Hepatocyte (in vitro differentiated cells): ENCODE data around the gene ADGRL4. TPM values are rescaled to one million over a fixed set of nuclear protein-coding genes. Genes with fewer than 3 reads are reported as not detected.
"Not testable (repeated sequence)": the region's sequence is repeated elsewhere in the genome, so short reads cannot be mapped to it uniquely, and the experiment has no call there.

Experiments used
- DNase-seq: peaks from one replicate; pipeline ENCODE4 v3.0.0-alpha.2; 2016; ENCODE audit warnings: low spot score
- H2AFZ ChIP-seq: fragments of 200-600 bp; sonication (generic); 2 replicates; pipeline ENCODE4 v1.6.0; 2016; ENCODE audit warnings: antibody characterized with exemption, mild to moderate bottlenecking
- H3K27ac ChIP-seq: fragments of 200-600 bp; sonication (generic); 2 replicates; pipeline ENCODE4 v1.5.1; 2016; ENCODE audit warnings: mild to moderate bottlenecking
- H3K27me3 ChIP-seq: fragments of 200-600 bp; sonication (generic); 2 replicates; pipeline ENCODE4 v1.6.1; 2016
- H3K36me3 ChIP-seq: fragments of 200-600 bp; sonication (generic); replicated peaks from 2 replicates; pipeline ENCODE4 v1.5.1; 2016; ENCODE audit warnings: low read depth; ENCODE audit not compliant: insufficient read depth
- H3K4me1 ChIP-seq: fragments of 200-600 bp; sonication (generic); 2 replicates; pipeline ENCODE4 v1.5.1; 2016; ENCODE audit warnings: mild to moderate bottlenecking, moderate library complexity; ENCODE audit not compliant: insufficient read depth
- H3K4me2 ChIP-seq: fragments of 200-600 bp; sonication (generic); 2 replicates; pipeline ENCODE4 v1.6.0; 2016
- H3K4me3 ChIP-seq: fragments of 200-600 bp; sonication (generic); 2 replicates; pipeline ENCODE4 v1.5.1; 2016; ENCODE audit warnings: mild to moderate bottlenecking
- H3K79me2 ChIP-seq: fragments of 200-600 bp; sonication (generic); 2 replicates; pipeline ENCODE4 v1.6.0; 2017; ENCODE audit warnings: mild to moderate bottlenecking
- H3K9me2 ChIP-seq: fragments of 200-600 bp; sonication (generic); replicated peaks from 2 replicates; pipeline ENCODE4 v1.6.0; 2017; ENCODE audit warnings: mild to moderate bottlenecking; ENCODE audit not compliant: insufficient read depth
- H3K9me3 ChIP-seq: fragments of 200-600 bp; sonication (generic); 2 replicates; pipeline ENCODE4 v1.5.1; 2016; ENCODE audit warnings: low read depth, mild to moderate bottlenecking
- H4K20me1 ChIP-seq: fragments of 200-600 bp; sonication (generic); 2 replicates; pipeline ENCODE4 v1.6.0; 2016; ENCODE audit warnings: mild to moderate bottlenecking; ENCODE audit not compliant: insufficient read depth, poor library complexity, severe bottlenecking
- CTCF ChIP-seq: fragments of 200-600 bp; sonication (generic); IDR thresholded peaks from 2 replicates; pipeline ENCODE4 v1.5.1; 2016; ENCODE audit warnings: antibody characterized with exemption, mild to moderate bottlenecking; ENCODE audit not compliant: poor library complexity
- EZH2 ChIP-seq: fragments of 200-600 bp; sonication (generic); IDR thresholded peaks from 2 replicates; pipeline ENCODE4 v1.6.1; 2016; ENCODE audit warnings: antibody characterized with exemption, mild to moderate bottlenecking, borderline replicate concordance
- EZH2phosphoT487 ChIP-seq: fragments of 200-600 bp; sonication (generic); IDR thresholded peaks from one replicate; pipeline ENCODE4 v1.6.1; 2018; ENCODE audit warnings: antibody characterized with exemption, mild to moderate bottlenecking, low read depth, moderate library complexity; ENCODE audit not compliant: unreplicated experiment, severe bottlenecking
- WGBS: methylation state at CpG from one replicate; pipeline ENCODE4 v1.1.6; 2016; ENCODE audit warnings: low lambda C conversion rate; ENCODE audit errors: missing lambda C conversion rate; 5-methylcytosine and 5-hydroxymethylcytosine counted together
- polyA plus RNA-seq: library from polyadenylated mRNA; unstranded; fragments of >200 nt; fragmentation: Nextera tagmentation; extraction: Ambion mirVana; gene quantifications from 2 replicates; pipeline ENCODE4 v1.2.1, GENCODE V29; 2016
- total RNA-seq: library from RNA; depleted of rRNA; stranded (reverse); fragments of >200 nt; gene quantifications from 2 replicates; pipeline ENCODE4 v1.2.3, GENCODE V29; 2014

ADGRL4 gene
- total and polyA plus RNA-seq, 2 experiments from 2014 or later, result 2.2 to 2.4 TPM

- TF ChIP-seq CTCF (no peak), EZH2 (no peak), EZH2phosphoT487 (no peak)
- Histone ChIP-seq H4K20me1 (no peaks in the 10 kb centered on the region), H2AFZ (no peak overlapping the region), H3K9me2 (no peaks in the 10 kb centered on the region), H3K79me2 (no peaks in the 10 kb centered on the region), H3K9me3 (no peaks in the 10 kb centered on the region), H3K4me2 (no peak overlapping the region), H3K27me3 (no peaks in the 10 kb centered on the region), H3K27ac (no peak overlapping the region), H3K36me3 (no peaks in the 10 kb centered on the region), H3K4me1 (no peaks in the 10 kb centered on the region), H3K4me3 (no peak overlapping the region)
- WGBS, result 68% methylated on average over 2 of the region's 2 CpGs
- no peak for DNase-seq
These were observed 33.8 kb downstream of the ADGRL4 start for GRCh38 chr1:78972723-78973122.

- not testable (repeated sequence) for DNase-seq, H3K79me2 ChIP-seq, H3K9me3 ChIP-seq, H4K20me1 ChIP-seq, H3K9me2 ChIP-seq, H3K36me3 ChIP-seq, H3K4me2 ChIP-seq, H3K4me3 ChIP-seq, H3K27me3 ChIP-seq, H2AFZ ChIP-seq, H3K4me1 ChIP-seq, H3K27ac ChIP-seq
These were observed 39.4 kb downstream of the ADGRL4 start for GRCh38 chr1:78967091-78967490.

- Histone ChIP-seq H3K9me3 (no peaks in the 10 kb centered on the region), H3K79me2 (no peaks in the 10 kb centered on the region), H2AFZ (no peak overlapping the region), H3K4me3 (no peak overlapping the region), H3K4me2 (no peak overlapping the region), H3K36me3 (no peaks in the 10 kb centered on the region), H3K27me3 (no peaks in the 10 kb centered on the region), H3K4me1 (no peaks in the 10 kb centered on the region), H3K27ac (no peak overlapping the region), H3K9me2 (no peaks in the 10 kb centered on the region), H4K20me1 (no peaks in the 10 kb centered on the region)
- no peak for DNase-seq
- TF ChIP-seq EZH2, result no peak
- no peak for TF ChIP-seq EZH2phosphoT487
- no peak for TF ChIP-seq CTCF
- WGBS, result 38% methylated on average over 2 of the region's 2 CpGs
These were observed 47.8 kb downstream of the ADGRL4 start for GRCh38 chr1:78958711-78959110.

DNA sequence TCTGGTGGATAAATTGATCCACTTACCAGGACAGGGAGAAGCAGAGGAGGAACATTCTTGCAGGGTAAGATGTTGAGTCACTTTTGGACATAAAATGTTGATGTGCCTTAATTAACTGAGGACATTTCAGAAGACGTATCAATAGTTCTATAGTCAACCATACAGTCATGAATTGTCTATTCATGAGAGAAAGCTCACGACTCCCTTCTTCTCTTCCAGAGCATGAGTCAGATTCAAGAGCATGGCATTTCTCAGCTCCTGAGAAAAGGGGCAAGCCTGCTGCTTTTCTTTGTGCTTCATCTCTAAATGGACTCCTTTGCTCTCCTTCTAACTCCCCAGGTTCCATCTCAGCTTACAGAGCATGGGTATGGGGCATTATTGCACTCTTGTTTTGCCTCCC lies 55.7 kb downstream of the ADGRL4 start:
- TF ChIP-seq CTCF, result no peak
- TF ChIP-seq EZH2phosphoT487, result no peak
- TF ChIP-seq EZH2, result no peak
- 86% methylated on average over 2 of the region's 2 CpGs for WGBS
- no peaks in the 10 kb centered on the region for H3K9me3 ChIP-seq
- no peaks in the 10 kb centered on the region for H3K4me1 ChIP-seq
- H2AFZ ChIP-seq, result no peak overlapping the region
- no peaks in the 10 kb centered on the region for H3K27me3 ChIP-seq
- no peaks in the 10 kb centered on the region for H3K79me2 ChIP-seq
- DNase-seq, result no peak
- H3K27ac ChIP-seq, result no peak overlapping the region
- no peaks in the 10 kb centered on the region for H4K20me1 ChIP-seq
- H3K4me3 ChIP-seq, result no peak overlapping the region
- H3K9me2 ChIP-seq, result no peaks in the 10 kb centered on the region
- no peaks in the 10 kb centered on the region for H3K36me3 ChIP-seq
- H3K4me2 ChIP-seq, result no peak overlapping the region
